A204.1 (cell line): ENCODE measurements around the gene HS6ST2.

Experiments
- FAIRE-seq: peaks from 2 replicates; lab custom pipeline; 2012; peaks lifted over from hg19 to GRCh38; lab: Jason Lieb, UNC

HS6ST2 gene

DNA sequence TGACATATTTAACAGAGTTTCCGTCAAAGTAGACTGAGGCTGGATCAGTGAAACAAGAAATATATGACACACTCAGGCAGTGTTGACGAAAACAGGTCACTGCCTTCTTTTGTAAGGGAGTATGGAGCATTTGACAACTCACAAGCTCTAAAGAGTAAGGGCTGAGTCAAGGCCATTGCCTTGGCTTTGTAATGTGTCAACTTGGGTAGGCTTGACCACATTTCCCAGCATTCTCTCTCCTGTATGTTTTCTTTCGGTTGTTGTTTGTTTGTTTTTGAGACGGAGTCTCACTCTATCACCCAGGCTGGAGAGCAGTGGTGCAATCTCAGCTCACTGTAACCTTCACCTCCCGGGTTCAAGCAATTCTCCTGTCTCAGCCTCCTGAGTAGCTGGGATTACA is 344.6 kb downstream of the HS6ST2 start:
- FAIRE-seq = no peak

DNA sequence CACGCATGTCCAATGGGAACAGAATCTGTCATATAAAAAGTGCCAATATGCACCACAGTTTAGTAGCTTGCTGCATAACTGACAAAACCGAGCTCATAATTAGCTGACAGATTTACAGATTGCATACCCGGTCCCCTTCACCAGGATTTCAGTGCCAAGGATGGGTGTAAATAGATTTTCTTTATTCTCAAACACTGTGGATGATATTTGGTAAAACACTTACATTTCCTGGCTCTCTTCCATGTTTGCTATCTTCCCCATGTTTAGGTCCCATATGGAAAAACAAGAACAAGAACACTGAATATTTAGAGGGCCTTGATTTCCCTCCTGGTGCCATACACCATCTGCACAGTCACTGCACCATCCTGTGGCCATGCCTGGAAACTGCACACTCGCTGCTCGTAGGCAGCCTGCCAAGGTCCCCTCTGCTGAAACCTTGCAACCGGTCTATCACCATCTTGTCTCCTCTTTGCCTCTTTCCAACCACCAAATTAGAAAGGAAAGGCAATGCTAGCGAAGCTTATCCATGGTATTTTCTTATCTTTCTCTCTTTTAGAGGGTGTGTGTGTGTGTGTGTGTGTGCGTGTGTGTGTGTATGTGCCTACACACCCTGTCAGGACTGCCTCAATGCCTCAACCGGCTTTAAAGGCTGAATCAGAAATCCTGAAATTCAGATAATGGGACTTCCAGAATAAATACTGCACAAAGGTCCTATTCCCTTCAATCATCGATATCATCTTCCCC is 345.4 kb downstream of the HS6ST2 start:
- FAIRE-seq = no peak

DNA sequence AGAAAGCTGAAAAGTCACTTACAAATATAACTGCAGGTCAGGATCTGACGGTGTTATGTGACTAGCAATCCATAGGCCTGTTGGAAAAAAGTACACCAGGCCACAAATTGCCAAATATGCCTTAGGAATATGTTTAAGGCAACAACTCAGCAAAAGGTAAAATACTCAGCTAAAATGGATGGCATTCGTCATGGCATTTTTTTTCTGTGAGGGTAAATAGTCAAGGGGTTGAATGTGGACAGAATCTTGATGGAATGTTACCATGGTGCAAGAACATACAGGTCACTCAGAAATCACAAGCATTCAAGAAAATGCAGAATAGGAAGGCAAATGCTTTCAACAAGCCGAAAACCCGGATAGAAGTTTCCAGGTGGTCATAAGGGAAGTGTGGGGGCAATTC is 347.9 kb downstream of the HS6ST2 start:
- no peak for FAIRE-seq

DNA sequence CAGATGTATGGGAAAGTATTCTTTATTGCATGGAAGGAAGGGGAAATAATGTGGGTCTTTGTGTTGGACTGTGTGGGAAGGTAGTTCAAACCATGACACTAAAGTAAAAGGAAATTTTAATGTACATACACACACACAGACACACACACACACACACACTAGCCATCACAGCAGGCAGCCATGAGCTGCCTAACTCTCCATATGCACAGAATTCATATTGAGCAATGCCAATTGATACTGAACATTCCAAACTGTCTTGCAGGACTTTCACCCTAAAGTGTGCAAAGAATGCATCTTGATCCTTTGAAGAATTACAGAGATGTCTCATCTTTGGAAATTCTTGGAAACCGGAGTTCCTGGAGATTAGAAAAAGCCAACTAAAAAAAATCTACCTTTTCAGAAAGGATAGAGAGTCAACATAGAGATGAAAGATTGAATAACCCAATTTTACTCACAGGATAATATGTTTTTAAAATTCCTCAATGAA is 349.0 kb downstream of the HS6ST2 start:
- no peak for FAIRE-seq

DNA sequence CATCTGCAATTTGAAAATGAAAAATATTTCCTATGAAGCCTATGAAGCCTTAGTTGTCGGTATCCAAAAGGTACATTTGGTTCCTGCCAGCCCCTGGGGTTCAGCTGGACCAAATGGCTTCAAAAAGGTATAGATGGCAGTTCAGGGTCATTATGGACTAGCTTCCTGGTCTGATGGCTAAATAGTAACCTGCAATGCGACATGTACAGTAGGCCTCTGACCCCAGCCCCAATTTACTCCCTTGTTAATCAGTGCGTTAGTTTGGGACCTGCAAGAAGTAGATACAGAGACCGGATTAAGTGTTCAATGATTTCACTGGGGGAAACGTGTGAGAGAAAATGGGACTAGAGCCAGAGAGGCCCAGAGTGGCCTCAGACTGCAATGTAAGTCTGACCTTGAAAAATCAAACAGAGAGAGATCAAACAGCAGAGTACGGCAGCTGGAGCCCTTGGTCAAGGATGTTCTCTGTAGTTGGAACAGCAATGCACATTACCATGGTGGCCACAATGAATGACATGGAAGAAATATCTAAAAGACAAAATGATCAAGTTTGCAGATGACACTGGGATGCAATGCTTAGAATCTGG is 354.6 kb downstream of the HS6ST2 start:
- FAIRE-seq = no peak

DNA sequence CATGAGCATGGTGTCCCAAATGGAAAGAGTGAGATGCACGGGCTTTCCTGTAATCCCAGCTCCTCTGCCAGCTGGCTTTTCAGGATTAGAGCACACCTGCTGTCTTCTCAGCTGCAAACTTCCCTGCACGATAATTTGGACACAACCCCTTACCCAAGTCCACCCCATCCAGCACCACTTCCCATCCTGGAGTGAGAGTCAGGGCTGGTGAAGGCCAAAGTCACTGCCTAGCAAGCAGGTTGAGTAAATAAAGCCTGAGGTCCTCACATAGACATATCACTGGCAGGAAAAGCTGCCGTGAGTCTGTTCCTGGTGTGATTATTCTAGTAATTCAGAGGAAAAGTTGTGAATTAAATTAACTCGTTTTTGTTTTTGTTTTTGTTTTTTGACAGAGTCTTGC is 355.7 kb downstream of the HS6ST2 start:
- FAIRE-seq = no peak

DNA sequence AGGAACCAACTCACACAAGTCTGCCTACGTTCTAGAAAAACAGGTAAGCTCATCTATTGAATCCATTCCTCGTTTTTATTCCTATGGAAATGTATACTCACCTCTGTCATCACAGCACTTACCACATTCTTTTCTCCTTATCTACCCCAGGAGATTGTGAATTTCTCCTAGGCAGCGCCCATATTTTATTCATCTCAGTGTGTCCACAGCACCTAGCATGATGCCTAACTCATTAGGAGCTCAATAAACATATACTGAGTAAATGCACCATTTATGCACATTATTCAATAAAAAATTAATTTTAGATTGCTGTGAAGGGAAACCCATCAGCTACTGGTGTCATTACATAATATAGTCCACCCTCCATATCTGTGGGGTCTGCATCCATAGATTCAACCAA is 363.4 kb downstream of the HS6ST2 start:
- FAIRE-seq = no peak

DNA sequence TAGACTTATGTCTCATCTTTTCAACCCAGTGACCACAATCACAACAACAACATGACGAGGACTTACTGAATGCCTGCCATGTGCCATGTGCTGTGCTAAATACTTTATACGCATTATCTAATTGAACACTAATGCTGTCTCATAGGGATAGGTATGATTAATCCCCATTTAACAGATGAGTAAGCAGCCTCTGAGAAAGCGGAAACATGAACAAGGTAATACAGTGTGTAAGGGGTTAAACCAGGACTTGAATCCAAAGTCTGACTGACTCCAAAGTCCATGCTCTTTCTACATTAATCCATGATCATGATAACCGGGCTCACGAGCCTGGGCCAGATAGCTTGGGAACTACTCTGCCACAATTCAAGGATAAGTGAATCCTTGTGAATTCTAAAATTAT is 364.3 kb downstream of the HS6ST2 start:
- FAIRE-seq = no peak

DNA sequence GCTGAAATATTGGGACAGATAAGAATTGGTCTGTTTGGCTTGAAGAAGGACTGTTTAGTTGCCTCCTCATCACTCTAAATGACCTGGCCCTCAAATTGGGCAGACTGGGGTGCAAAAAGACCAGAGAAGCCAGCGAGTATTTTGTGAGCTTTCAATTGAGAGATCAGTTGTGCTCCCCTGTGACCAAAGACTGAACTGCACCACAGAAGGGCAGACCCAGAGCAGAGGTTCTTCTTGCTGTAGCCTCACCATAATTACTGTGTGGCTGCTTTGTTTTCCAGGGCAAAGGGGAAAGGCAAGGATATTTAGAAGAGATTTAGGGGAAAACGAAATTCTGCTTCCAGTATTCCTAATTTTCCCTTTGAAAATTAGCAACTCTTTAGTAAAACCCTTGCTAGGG is 365.5 kb downstream of the HS6ST2 start:
- FAIRE-seq = no peak

DNA sequence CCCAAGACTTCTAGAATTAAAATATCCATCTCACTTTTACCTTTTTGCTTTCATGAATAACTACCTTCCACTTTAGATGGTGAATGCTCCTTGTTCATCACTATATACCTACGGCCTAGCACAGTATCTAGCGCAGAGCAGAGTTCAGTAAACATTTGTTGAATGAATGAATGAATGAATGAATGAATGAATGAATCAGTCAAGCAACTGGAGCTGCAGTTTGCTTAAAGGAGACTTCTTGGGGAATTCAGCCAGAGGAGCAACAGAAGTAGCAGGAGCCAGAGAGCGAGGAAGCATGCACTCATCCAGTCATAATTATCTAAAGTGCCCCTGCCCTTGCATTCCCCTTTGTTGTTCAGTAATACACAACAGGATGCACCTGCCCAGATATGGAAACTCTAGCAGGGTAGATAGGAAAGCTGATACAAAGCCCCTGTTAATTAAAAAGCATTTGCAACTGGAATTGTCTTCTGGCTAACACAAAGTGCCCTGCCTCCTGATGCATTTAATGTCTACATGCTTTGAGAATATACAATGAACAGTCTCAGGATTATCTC is 366.6 kb downstream of the HS6ST2 start:
- FAIRE-seq = no peak

DNA sequence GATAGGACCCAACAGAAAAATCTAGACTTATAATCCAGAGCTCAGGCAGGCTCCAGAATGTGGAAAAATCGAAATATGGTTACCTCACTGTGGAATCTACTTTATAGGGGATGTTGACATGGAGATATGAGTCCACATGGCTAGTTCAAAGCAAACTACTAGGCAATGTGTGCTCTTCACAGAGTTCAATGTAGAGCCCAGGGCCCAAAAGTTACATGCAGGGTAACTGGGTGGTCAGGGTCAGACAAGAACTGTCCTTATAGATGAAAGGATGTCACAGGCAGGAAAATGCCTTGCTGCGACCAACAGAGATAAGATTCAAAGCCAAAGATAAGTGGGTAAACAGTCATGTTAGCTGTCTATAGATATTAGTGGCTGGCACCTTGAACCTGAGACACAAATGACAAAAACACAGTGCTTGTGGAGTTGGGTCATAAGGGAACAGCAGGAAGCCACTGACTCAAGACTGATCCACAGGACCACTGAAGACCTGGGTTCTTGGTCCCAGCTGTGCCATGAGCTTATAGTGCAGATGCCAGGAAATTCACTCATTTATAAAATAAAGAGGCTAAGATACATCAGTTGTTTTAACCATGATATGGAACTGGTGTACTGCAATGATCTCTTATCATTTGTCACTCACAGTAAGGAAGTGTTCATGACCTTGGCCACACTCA is 367.9 kb downstream of the HS6ST2 start:
- FAIRE-seq = no peak

DNA sequence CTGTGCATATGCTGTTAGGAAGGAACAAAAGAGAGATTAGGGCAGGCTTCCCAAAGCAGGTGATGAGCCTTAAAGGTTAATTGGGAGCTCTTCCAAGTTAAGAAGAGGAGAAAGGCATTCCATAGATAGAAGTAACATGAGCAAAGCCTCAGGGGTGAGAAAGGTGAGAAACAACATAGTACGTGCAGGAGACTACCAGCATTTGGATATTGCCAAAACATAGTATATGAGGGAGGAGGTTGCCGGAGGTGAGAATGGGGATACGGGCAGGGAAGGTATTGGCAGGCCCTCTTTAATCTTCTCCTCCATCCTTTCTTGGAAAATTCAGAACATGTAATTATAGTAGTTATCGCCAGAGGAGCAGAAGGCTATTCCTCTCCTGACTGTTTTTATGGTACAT is 373.5 kb downstream of the HS6ST2 start:
- FAIRE-seq = no peak

DNA sequence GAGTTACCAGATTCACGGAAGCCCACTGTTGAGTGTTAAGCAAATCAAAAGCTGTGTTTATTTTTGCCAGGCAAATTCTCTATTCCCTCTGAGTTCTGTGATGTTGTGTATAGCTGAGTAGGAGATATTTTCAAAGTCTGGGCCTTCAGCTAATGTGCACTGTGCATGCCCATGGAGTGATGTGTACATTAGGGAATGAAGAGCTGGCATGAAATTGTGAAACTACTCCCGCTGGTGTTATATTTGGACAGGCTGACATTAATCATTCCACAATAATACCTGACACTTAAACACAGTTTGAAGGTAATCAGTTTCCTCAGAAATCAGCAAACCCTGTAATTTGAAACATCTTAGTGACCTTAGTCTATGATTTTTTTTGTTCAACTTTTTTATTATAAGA is 381.5 kb downstream of the HS6ST2 start:
- FAIRE-seq = no peak
